Measurements from ENCODE around the gene SCN8A.

DNA sequence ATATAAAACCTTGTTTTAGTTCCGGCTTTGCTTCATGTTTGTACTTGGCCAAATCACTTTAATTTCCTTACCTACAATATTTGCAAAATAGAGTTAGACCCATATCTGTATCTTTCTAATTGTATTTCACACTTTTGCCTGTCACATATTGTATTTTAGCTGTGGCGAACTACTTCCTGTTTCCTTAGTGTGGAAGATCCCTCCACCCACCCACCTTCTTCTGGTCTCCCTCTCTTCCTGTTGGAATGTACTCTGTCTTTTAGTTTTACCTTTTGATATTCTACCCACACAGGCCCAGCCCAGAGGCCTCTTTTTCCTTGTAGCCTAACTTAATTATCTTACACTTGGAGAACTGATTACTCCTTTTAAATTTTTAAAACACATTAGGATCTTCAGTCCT lies 78.2 kb downstream of the SCN8A start:
- TF ChIP-seq, protein P1, sequence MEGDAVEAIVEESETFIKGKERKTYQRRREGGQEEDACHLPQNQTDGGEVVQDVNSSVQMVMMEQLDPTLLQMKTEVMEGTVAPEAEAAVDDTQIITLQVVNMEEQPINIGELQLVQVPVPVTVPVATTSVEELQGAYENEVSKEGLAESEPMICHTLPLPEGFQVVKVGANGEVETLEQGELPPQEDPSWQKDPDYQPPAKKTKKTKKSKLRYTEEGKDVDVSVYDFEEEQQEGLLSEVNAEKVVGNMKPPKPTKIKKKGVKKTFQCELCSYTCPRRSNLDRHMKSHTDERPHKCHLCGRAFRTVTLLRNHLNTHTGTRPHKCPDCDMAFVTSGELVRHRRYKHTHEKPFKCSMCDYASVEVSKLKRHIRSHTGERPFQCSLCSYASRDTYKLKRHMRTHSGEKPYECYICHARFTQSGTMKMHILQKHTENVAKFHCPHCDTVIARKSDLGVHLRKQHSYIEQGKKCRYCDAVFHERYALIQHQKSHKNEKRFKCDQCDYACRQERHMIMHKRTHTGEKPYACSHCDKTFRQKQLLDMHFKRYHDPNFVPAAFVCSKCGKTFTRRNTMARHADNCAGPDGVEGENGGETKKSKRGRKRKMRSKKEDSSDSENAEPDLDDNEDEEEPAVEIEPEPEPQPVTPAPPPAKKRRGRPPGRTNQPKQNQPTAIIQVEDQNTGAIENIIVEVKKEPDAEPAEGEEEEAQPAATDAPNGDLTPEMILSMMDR (IDR thresholded peaks at IDR 0.05) = no peak
- no peak for TF ChIP-seq POLR2AphosphoS5 (IDR thresholded peaks at IDR 0.05)

Measured in breast epithelium (tissue), 3 donors.